ES-I3 (cell line): ENCODE data around the gene VPS37D.
"Not testable (repeated sequence)": the region's sequence is repeated elsewhere in the genome, so short reads cannot be mapped to it uniquely, and the experiment has no call there.

Experiments used
- H3K36me3 ChIP-seq: 2 replicates; pipeline ENCODE4 v1.6.1; 2013; ENCODE audit warnings: mild to moderate bottlenecking, low read length, control low read depth, moderate library complexity; ENCODE audit not compliant: insufficient read depth
- H3K4me1 ChIP-seq: 2 replicates; pipeline ENCODE4 v1.6.1; 2013; ENCODE audit warnings: mild to moderate bottlenecking, control low read depth, low read length; ENCODE audit not compliant: insufficient read depth
- H3K9ac ChIP-seq: 2 replicates; pipeline ENCODE4 v1.6.1; 2013; ENCODE audit warnings: low read depth, mild to moderate bottlenecking, low read length, moderate library complexity
- H3K9me3 ChIP-seq: 2 replicates; pipeline ENCODE4 v1.6.1; 2013; ENCODE audit warnings: mild to moderate bottlenecking, low read length, moderate library complexity; ENCODE audit not compliant: control insufficient read depth, insufficient read depth

Gene VPS37D

GRCh38 chr7:73702226-73702625 is 34.6 kb downstream of the VPS37D start:
- Histone ChIP-seq H3K9me3 (no peaks in the 10 kb centered on the region), H3K9ac (no peak overlapping the region), H3K36me3 (peaks cover 6% of the 10 kb centered on the region), H3K4me1 (peaks cover 27% of the 10 kb centered on the region; the same call in 1 of the 2 replicates)

GRCh38 chr7:73702665-73703064 is 35.0 kb downstream of the VPS37D start:
- peaks cover 6% of the 10 kb centered on the region for H3K36me3 ChIP-seq
- peaks cover 27% of the 10 kb centered on the region; the same call in 1 of the 2 replicates for H3K4me1 ChIP-seq
- H3K9me3 ChIP-seq, result no peaks in the 10 kb centered on the region
- no peak overlapping the region for H3K9ac ChIP-seq

- H3K9me3 ChIP-seq, result no peaks in the 10 kb centered on the region
- H3K4me1 ChIP-seq, result peaks cover 27% of the 10 kb centered on the region; the same call in 1 of the 2 replicates
- peak overlapping the region; percentile 42; the same call in 1 of the 2 replicates for H3K9ac ChIP-seq
- H3K36me3 ChIP-seq, result peaks cover 6% of the 10 kb centered on the region
These were observed 35.6 kb downstream of the VPS37D start for GRCh38 chr7:73703225-73703624.

GRCh38 chr7:73703757-73704639 is 36.4 kb downstream of the VPS37D start:
- Histone ChIP-seq H3K36me3 (no peaks in the 10 kb centered on the region), H3K9ac (peak overlapping the region; percentile 42; the same call in 1 of the 2 replicates), H3K9me3 (no peaks in the 10 kb centered on the region), H3K4me1 (peaks cover 27% of the 10 kb centered on the region; the same call in 1 of the 2 replicates)

- no peaks in the 10 kb centered on the region for H3K9me3 ChIP-seq
- peaks cover 27% of the 10 kb centered on the region; the same call in 1 of the 2 replicates for H3K4me1 ChIP-seq
- H3K36me3 ChIP-seq, result no peaks in the 10 kb centered on the region
- H3K9ac ChIP-seq, result no peak overlapping the region
These were observed 37.3 kb downstream of the VPS37D start for GRCh38 chr7:73704640-73705550.

GRCh38 chr7:73705551-73705920 is 37.9 kb downstream of the VPS37D start:
- Histone ChIP-seq H3K36me3 (no peaks in the 10 kb centered on the region), H3K4me1 (peaks cover 27% of the 10 kb centered on the region; the same call in 1 of the 2 replicates), H3K9me3 (no peaks in the 10 kb centered on the region), H3K9ac (no peak overlapping the region)

- Histone ChIP-seq H3K9me3 (no peaks in the 10 kb centered on the region), H3K36me3 (no peaks in the 10 kb centered on the region), H3K4me1 (peaks cover 27% of the 10 kb centered on the region; the same call in 1 of the 2 replicates), H3K9ac (no peak overlapping the region)
These were observed 38.8 kb downstream of the VPS37D start for GRCh38 chr7:73706126-73707044.

GRCh38 chr7:73707045-73707631 is 39.5 kb downstream of the VPS37D start:
- no peaks in the 10 kb centered on the region for H3K9me3 ChIP-seq
- no peak overlapping the region for H3K9ac ChIP-seq
- H3K4me1 ChIP-seq, result peaks cover 27% of the 10 kb centered on the region; the same call in 1 of the 2 replicates
- H3K36me3 ChIP-seq, result no peaks in the 10 kb centered on the region

GRCh38 chr7:73708961-73709549 is 41.4 kb downstream of the VPS37D start:
- no peaks in the 10 kb centered on the region for H3K9me3 ChIP-seq
- H3K36me3 ChIP-seq, result no peaks in the 10 kb centered on the region
- H3K9ac ChIP-seq, result no peak overlapping the region
- H3K4me1 ChIP-seq, result peaks cover 20% of the 10 kb centered on the region; the same call in 1 of the 2 replicates

GRCh38 chr7:73712773-73713172 is 45.1 kb downstream of the VPS37D start:
- Histone ChIP-seq H3K9me3 (no peaks in the 10 kb centered on the region), H3K9ac (no peak overlapping the region), H3K36me3 (no peaks in the 10 kb centered on the region), H3K4me1 (peaks cover 9% of the 10 kb centered on the region; the same call in 1 of the 2 replicates)

GRCh38 chr7:73713319-73713718 is 45.7 kb downstream of the VPS37D start:
- H3K4me1 ChIP-seq, H3K9ac ChIP-seq, H3K36me3 ChIP-seq, H3K9me3 ChIP-seq: not testable (repeated sequence)

GRCh38 chr7:73715648-73716317 is 48.2 kb downstream of the VPS37D start:
- Histone ChIP-seq H3K4me1 (peaks cover 9% of the 10 kb centered on the region; the same call in 1 of the 2 replicates), H3K9ac (no peak overlapping the region), H3K36me3 (no peaks in the 10 kb centered on the region), H3K9me3 (no peaks in the 10 kb centered on the region)
